Measurements from ENCODE around the gene CRELD2.
A peak's percentile ranks its signal among the peaks of the same experiment; 100 is the strongest.

Gene CRELD2

GRCh38 chr22:49936018-49936972, 17.9 kb downstream of the CRELD2 start (continued):
- TF ChIP-seq ZNF692 (tag by site-specific recombination; IDR thresholded peaks at IDR 0.05), result 0 out of 2 replicates have a peak, but pooled peaks have one; percentile 24
- peak; percentile 51 for TF ChIP-seq KLF10 (tag by site-specific recombination; IDR thresholded peaks at IDR 0.05)
- TF ChIP-seq YY1 (tag by site-specific recombination; IDR thresholded peaks at IDR 0.05), result no peak
- peak; percentile 70 for TF ChIP-seq ZBTB8A (tag by site-specific recombination; IDR thresholded peaks at IDR 0.05)
- TF ChIP-seq SP3 (tag by site-specific recombination; IDR thresholded peaks at IDR 0.05), result peak; percentile 53
- TF ChIP-seq ZSCAN4 (tag by site-specific recombination; IDR thresholded peaks at IDR 0.05), result no peak
- TF ChIP-seq ZNF280C (tag by site-specific recombination; IDR thresholded peaks at IDR 0.05), result no peak
- no peak for TF ChIP-seq ZBTB6 (tag by site-specific recombination; IDR thresholded peaks at IDR 0.05)
- TF ChIP-seq ZNF335 (tag by site-specific recombination; conservative IDR thresholded peaks at IDR 0.05), result peak; percentile 69
- TF ChIP-seq PRDM6 (tag by site-specific recombination; IDR thresholded peaks at IDR 0.05), result no peak
- peak; percentile 94 for TF ChIP-seq GLIS2 (tag by site-specific recombination; IDR thresholded peaks at IDR 0.05)
- no peak for TF ChIP-seq ZNF473 (tag by site-specific recombination; IDR thresholded peaks at IDR 0.05)
- no peak for TF ChIP-seq ZNF354C (tag by site-specific recombination; IDR thresholded peaks at IDR 0.05; ENCODE audit: borderline replicate concordance, low read depth)
- peak; percentile 53 for TF ChIP-seq ZNF423 (tag by site-specific recombination; IDR thresholded peaks at IDR 0.05)
- TF ChIP-seq ZBTB10 (tag by site-specific recombination; IDR thresholded peaks at IDR 0.05), result peak; percentile 74
- TF ChIP-seq ZNF48 (tag by site-specific recombination; IDR thresholded peaks at IDR 0.05), result no peak

All from HEK293 (cell line).